HG02852 (cell line): ENCODE data around the gene IQGAP1.

Source experiments
- ATAC-seq: cut with Tn5 transposase; IDR thresholded peaks from one replicate; pipeline ENCODE4 v1.9.1; 2021; ENCODE audit warnings: mild to moderate bottlenecking, moderate library complexity; ENCODE audit not compliant: unreplicated experiment

Gene IQGAP1

DNA sequence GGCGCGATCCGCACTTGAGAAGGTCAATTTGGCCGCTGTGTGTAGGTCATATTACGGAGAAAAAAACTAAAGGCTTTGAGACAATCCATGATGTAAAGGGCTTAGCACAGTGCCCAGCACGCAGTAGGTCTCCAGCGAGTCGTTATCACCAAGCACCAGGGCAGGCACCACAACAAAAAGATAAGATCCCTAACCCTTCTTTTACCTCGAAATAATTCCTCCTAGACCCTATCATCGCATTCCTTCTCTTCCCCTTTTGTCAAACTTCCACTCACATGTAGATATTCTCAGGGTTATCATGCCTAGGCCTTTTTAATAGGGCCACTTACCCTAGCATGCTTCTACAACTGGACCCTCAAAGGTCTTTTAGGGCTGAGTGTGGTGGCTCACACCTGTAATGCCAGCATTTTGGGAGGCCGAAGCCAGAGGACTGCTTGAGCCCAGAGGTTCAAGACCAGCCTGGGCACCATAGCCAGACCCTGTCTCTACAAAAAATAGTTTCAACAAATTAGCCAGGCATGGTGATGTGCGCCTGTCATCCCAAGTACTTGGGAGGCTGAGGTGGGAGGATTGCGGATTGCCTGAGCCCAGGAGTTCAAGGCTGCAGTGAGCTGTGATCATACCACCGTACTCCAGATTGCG lies 22.5 kb upstream of the IQGAP1 start:
- ATAC-seq = no peak

DNA sequence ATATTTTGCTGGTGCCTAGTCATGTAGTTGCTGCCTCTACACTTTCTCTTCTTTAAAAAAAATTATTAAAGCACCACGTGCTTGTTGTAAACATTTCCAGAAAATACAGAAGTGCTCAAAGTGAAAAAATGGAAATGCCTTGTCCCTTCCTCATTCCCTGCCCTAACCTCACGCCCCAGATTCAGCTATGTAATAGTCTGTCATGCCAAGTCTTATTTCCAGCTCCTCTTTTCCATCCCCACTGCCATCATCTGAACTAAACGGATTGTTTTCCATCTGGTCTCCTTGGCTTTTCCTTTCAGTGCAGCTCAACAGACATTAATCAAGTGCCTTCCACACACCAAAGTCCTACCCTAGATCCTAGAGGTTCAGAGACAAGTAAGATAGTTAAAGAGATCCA lies 20.5 kb upstream of the IQGAP1 start:
- ATAC-seq = no peak

DNA sequence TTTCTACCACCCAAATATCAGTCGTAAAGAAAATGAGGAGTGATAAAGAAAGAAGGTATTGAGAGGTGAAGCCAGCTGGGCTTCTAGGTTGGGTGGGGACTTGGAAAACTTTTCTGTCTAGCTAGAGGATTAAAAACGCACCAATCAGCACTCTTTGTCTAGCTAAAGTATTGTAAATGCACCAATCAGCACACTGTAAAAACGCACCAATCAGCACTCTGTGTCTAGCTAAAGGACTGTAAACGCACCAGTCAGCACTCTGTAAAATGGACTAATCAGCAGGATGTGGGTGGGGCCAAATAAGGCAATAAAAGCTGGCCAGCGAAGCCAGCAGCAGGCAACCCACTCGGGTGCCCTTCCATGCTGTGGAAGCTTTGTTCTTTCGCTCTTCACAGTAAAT lies 13.0 kb upstream of the IQGAP1 start:
- ATAC-seq = no peak

DNA sequence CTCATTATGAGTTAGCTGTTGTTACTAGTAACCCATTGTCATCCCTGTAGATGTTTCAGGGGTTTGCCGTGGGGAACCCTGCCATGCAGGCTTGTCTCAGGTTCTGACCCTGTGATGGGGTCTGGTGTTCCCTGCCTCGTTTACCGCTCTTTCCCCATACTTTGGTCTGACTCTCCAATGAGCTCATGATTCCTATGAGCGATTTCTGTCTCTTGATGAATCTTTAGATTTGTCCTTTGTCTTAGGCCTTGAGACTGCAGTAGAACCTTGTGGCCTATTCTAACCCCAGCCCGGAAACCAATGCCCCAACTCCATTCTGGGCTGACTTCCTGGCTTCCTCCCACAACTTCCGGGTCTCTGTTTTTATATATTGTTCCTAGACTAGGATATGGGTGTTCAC lies 11.3 kb upstream of the IQGAP1 start:
- no peak for ATAC-seq

DNA sequence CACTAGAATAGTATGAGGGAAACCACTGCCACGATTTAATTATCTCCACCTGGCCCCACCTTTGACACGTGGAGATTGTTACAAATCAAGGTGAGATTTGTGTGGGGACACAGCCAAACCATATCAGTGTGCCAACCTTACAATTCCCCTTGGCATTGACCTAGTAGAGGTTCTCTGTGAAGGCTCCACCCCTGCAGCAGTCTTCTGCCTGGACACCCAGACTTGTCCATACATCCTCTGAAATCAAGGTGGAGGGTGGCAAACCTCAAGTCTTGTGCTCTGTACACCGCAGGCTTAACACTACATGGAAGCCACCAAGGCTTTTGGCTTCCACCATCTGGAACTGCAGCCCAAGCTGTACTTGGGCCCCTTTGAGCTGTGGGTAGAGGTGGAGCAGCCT lies 8.8 kb upstream of the IQGAP1 start:
- no peak for ATAC-seq

DNA sequence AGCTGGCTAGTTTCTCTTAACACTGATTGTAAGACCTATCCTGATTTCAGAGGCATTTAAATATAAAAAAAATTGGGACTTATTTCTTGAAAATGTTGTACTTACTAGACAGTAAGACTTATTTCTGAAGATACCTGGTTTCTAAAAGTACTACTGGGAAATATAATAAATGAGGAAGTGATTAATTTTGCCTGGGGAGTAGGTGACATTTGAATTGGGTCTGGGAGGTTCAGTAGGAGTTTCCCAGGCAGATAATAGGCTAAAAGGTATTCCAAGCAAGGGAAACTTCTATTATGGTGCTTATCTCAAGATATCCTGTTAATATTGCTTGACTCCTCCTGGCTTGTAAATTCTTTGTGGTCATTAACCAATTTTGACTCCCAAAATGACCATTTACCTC lies 6.5 kb upstream of the IQGAP1 start:
- no peak for ATAC-seq

DNA sequence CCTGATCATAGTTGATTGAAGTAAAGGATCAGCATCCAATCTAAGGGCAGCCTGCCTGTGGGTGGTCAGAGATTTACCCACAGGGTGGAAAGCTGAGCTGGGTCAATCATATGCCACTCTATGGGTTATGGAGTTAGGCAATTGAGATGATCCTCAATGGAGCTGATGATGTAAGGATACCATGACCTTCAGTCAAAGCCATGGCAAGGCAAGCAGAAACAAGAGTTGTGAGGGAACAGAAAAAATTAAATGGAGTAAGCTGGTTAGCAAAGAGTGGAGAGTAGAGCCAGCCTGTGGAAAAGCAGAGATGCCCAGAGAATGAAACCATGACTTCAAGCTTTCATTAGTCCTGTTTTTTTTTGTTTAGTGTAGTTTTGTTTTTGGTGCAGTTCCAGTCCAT lies 5.7 kb upstream of the IQGAP1 start:
- no peak for ATAC-seq

DNA sequence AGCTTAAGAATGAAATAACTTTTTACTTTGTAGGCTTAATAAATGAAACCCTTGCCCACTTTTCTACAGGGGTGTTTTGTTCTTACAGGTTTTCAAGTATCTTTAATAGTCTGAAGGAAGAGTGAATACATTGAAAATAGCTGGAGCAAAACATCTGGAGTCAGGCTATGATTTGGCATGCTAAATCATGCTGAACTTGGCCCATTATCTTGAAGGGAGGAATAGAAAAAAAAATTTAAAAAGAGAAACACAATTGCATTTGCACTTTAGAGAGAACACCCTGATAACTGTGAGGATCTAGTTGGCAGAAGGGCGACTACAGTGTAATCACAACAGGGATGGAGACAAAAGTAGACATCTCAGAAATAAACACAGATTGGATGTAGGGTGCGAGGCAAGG lies 1.8 kb upstream of the IQGAP1 start:
- no peak for ATAC-seq

DNA sequence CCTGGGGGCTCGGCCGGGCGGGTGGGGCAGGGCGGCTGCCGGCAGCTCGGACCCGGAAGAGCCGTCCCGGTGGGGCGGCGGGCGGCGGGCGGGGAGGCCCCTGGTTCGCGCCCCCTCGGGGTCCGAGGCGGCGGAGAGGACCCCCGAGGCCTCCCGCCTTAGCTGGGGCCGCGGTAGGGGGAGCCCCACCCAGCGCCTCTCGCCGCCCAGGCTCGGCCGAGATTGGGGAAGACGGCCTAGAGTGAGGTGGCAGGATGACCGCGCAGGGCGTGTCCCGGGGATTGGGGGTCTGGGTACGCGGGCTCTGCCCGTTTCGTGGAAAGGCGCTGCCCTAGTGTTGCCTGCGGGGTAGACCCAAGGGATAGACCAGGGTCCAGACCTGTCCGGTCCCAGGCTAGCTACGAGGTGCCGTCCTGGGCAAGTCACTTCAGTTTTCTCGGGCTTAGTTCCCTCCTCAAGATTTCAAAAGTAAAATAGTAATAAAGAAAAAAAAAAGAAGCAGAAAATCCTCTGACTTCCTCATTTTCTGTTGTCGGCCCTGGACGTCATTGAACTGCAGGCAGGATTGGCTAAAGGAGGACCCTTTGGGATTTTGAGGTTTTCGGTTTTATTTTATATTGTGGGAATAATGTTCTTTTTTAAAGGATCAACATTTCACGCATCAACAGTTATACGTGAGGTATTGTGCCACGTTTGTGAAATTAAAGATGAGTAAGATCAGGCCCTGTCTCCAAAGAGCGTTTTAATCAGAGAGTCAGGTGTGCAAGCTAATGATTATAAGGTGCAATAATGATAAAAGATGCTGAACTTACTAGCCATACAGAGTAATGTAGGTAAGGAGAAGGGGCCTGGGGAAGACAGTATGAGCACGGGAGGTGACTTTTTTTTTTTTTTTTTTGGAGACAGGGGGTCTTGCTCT lies 679 bp downstream of the IQGAP1 start:
- ATAC-seq = peak; percentile 55

DNA sequence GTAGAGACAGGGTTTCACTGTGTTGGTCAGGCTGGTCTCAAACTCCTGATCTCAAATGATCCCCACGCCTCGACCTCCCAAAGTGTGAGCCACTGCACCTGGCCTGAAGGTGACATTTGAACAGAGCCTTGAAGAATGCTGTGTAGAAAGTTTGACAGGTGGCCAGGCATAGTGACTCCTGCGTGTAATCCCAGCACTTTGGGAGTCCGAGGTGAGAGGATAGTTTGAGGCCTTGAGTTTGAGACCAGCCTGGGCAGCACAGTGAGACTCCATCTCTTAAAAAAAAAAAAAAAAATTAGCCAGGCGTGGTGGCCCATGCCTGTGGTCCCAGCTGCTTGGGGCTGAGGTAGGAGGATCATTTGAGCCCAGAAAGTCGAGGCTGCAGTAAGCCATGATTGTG lies 1.5 kb downstream of the IQGAP1 start:
- ATAC-seq = no peak

DNA sequence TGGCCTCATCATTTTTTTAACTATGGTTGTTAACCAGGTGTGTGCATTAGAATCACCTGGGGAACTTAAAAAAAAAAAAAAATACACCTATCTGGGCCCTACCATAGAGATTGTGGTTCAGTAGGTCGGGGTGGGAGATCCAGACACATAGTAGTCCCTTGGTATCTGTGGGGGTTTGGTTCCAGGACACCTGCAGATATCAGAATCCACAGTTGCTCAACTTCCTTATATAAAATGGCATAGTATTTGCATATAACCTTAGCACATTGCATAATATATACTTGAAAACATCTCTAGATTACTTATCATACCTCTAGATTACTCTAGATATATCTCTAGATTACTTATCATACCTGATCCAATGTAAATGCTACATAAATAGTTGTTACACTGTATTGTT lies 5.0 kb downstream of the IQGAP1 start:
- no peak for ATAC-seq

DNA sequence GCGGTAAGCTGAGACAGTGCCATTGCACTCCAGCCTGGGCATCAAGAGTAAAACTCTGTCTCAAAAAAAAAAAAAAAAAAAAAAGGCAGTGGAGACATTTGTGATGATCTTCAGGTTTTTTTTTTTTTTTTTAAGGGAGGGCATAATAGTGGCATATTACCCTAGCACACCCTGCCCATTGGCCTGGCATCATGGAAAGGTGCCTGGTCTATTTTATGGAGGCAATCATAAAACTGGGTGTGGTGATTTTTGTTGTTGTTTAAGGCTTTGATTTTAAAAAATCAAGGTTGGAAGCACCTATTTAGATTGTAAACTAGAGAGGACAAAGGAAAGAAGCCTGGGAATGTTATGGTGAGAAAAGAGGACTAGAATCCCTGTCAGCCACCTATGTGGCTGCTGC lies 6.0 kb downstream of the IQGAP1 start:
- no peak for ATAC-seq

DNA sequence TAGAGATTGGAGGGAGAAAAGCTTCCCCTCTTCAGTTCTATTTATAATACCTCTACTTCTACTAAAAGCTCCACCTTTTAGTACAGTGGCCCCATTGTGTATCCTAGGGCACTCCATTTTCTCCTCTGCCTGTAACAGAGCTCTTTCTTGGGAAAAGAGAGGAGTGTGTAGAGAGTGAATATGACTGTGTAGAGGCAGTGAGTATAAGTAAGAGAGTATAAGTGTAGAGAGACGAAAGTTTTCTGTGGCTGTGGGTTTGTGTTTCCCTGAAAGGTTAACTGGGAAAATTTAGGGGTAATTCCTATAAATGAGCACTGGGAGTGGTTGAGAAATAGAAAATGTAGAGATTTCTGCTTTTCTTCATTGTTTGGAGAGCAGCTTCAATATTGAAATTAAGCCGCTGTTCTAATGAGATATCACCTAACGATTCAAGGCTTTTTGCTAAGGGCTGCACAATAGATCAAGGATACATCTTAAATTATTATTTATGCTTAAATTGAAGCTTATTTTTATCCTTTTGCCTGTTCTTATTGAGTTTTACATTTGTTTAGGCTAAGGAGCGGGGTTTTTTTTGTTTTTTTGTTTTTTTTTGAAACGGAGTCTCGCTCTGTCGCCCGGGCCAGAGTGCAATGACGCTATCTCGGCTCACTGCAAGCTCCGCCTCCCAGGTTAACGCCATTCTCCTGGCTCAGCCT lies 6.9 kb downstream of the IQGAP1 start:
- no peak for ATAC-seq

DNA sequence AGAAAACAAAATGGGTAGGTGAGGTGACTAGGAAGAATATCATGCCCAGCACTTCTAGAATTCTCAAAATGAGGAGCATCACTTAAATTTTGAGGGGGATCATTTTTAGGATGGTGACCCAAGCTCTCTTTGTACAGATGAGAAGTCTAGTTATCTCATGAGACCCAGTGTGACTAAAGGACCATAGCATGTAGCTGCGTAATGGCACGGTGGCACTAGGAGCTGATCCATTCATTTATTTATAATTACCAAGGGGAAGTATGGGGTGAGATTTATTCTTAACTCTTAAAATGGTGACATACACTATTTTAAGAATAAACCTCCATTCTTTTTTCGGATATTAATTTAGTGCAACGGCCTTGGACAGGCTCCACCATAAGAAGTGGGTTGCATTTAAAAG lies 8.3 kb downstream of the IQGAP1 start:
- no peak for ATAC-seq

DNA sequence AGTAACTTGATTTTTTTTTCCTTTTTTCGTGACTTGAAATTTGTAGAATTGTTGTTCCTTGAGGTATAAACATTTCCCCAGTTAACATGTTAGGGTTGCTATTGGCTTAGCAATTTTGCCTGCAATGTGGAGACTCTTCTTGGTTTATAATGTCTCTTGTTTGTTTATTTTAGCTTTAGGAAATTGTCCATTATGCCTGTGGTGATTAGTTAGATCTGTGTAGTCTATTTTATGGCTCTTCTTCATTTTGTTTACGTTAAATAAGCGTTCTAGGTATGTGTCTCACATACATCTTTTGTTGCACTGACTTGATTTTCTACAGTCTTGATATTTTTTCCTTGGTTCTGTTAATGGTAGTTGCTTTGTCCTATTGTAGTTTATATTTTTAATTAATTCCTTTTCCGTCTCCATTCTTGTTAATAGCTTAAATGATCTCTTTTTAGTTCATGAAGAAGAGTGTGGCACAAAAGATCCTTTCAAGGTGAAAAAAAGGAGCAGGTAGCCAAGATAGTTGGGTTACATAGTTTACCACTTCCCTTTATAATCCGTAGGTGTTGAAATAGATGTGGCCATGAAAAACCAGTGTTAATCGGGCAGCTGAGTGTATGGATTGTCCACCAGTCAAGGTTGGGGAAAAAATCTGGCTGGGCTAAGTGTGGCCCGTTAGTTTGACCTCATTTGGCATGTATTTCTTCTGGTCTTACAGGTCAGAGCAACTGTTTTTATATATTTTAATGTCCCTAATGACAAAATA lies 12.1 kb downstream of the IQGAP1 start:
- ATAC-seq = no peak

DNA sequence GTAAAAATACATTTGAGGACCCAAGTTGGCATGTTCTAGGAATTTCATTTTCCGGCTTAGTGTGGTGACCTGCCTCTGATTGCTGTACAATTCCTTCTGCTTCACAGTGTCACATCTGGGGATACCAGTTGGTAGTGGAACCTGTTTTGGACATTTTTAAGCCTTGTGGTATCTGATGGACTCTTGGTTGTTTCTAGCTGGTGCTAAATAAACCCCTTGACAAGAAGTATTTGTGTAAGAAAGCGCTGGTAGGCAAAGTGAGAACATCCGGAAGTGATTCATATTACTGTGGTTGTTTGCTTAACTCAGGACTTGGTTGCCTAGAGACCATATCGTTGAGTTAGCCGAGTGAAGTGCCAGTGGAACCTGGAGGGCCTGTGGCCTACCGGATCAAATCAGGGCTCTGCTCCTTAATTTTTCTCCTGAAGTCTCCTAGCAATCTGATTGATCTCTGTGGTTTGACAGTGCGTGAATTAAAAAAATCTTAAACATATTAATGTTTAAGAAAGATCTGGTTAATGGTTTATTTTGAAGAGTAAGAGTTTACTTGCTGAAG lies 12.8 kb downstream of the IQGAP1 start:
- peak; percentile 100 for ATAC-seq

DNA sequence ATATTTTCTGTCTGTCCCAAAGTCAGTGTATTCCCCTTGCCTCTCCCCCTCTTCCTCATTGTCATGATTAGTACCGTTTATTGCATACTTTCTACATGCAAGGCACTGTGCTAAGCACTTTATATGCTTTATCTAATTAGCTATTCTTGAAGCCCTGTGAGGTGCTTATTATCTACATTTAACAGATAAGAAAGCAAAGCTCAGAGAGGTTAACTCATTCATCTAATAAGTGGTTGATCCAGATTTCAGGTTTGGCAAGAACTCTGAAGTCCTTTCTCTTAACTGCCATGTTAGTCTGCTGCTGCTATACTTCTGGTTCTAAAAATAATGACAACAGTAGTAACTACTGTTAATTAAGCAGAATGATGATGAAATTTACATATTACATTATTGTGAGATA lies 13.5 kb downstream of the IQGAP1 start:
- no peak for ATAC-seq

DNA sequence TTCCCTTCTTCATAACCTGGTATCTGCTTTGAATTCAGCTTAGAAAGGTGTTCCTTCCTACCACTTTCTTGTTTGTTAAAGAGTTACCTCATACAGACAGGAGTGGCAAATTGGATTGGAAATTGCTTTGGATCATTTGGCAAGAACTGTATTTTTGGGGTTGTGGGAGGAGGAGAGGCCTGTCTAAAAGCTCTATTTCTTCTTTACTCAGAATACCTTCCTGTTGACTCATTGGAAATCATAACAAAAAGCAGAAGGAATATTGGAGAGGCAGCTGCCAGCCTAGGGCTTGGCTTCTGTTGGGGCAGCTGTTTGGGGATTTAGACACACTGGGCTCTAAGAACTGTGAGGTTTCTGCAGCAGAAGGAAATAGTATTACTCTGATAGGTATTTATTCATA lies 14.2 kb downstream of the IQGAP1 start:
- no peak for ATAC-seq

DNA sequence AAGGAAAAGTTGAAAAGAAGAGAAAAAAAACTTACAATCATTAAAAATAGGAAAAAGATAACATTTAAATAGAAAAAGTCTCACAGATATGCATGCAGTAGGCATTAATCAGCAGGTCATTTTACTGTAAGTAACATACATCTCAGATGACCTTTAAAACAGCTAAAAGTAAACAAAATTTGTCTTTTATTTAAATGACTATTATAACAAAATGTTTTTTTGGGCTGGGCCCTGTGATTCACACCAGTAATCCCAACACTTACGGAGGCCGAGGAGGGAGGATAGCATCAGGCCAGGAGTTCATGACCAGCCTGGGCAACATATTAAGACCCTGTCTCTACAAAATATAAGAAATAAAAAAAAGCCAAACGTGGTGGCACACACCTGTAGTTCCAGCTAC lies 14.7 kb downstream of the IQGAP1 start:
- no peak for ATAC-seq

DNA sequence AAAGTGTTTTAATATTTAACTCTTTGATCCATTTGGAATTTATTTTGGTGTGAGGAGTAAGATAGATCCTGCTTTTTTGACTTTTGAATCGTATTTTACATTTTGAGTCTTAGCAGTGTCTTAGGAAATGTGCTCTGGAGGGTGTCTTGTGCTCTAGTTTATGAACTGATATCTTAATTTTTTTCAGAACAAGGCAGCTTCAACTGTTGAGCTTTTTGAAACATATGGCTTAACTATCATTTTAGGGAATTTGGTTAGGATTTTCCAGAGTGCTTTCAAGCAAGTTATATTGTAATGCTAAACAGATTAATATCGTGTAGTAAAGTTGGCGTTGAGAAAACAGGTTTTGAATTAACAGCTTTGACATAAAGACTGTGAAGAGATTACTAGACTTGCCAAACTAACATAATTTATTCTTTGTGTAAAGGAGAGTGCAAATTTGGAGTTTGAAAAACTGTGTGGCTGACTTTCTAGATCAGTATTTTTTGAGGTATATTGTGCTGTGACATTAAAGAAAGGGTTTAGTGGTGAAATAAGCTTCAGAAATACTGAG lies 17.1 kb downstream of the IQGAP1 start:
- ATAC-seq = no peak

DNA sequence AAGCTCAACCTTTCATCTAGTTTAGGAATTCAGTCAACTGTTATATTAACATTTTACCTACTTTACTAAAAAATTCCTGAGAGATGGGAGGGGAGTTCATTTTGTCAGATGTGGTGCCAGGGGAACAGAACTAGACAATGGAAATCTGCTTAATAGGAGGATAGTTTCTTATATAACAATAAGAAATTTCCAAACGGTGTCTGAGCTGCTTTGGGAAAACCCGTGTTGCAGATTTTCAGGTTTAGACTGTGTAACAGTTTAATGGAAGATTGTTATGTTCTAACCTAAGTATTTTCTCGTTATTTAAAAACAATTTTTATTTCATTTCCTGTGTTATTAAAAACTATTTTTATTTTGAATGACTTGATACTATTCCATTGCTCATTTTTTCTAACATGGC lies 19.3 kb downstream of the IQGAP1 start:
- ATAC-seq = no peak
